Measurements from ENCODE around the gene GPC6. TPM values are rescaled to one million over a fixed set of nuclear protein-coding genes. Genes with fewer than 3 reads are reported as not detected.

The GPC6 gene
- total RNA-seq, 6 donors from 2014 or later: 1.3 to 7.3 (median 3.4) TPM

- Histone ChIP-seq H3K9me3 (no peaks in the 10 kb centered on the region), H3K4me3 (no peak overlapping the region), H3K27me3 (no peaks in the 10 kb centered on the region), H3K4me1 (no peaks in the 10 kb centered on the region), H3K27ac (no peak overlapping the region), H3K36me3 (no peaks in the 10 kb centered on the region)
- DNase-seq: no peak
- no peak for ATAC-seq (ENCODE audit: low FRiP score in 2 of 2)
- 70 to 85% methylated on average over 3 of the region's 3 CpGs for WGBS, 2 donors
- TF ChIP-seq POLR2AphosphoS5 (IDR thresholded peaks at IDR 0.05) (no peak), POLR2A (IDR thresholded peaks at IDR 0.05) (no peak), CTCF (IDR thresholded peaks at IDR 0.05) (no peak), EP300 (IDR thresholded peaks at IDR 0.05) (no peak)
Measured at GRCh38 chr13:93942016-93942415, 715.4 kb downstream of the GPC6 start.

GRCh38 chr13:93945621-93946020 is 719.0 kb downstream of the GPC6 start:
- Histone ChIP-seq H3K9me3 (no peaks in the 10 kb centered on the region), H3K4me1 (no peaks in the 10 kb centered on the region), H3K36me3 (no peaks in the 10 kb centered on the region), H3K27me3 (no peaks in the 10 kb centered on the region), H3K27ac (no peak overlapping the region), H3K4me3 (no peak overlapping the region)
- ATAC-seq (ENCODE audit: low FRiP score in 2 of 2): no peak
- no peak for DNase-seq
- TF ChIP-seq CTCF (IDR thresholded peaks at IDR 0.05) (no peak), POLR2A (IDR thresholded peaks at IDR 0.05) (no peak), EP300 (IDR thresholded peaks at IDR 0.05) (no peak), POLR2AphosphoS5 (IDR thresholded peaks at IDR 0.05) (no peak)
- WGBS, 2 donors: 56 to 64% methylated on average over 3 of the region's 3 CpGs

- no peaks in the 10 kb centered on the region for H3K27me3 ChIP-seq
- TF ChIP-seq POLR2AphosphoS5 (IDR thresholded peaks at IDR 0.05): no peak
- TF ChIP-seq POLR2A (IDR thresholded peaks at IDR 0.05): no peak
- no peak for TF ChIP-seq CTCF (IDR thresholded peaks at IDR 0.05)
- TF ChIP-seq EP300 (IDR thresholded peaks at IDR 0.05): no peak
- ATAC-seq (ENCODE audit: low FRiP score in 2 of 2) (no peak), DNase-seq (no peak)
- H3K4me1 ChIP-seq: no peaks in the 10 kb centered on the region
- no peaks in the 10 kb centered on the region for H3K9me3 ChIP-seq
- 71 to 80% methylated on average over 3 of the region's 3 CpGs for WGBS, 2 donors
- no peak overlapping the region for H3K4me3 ChIP-seq
- H3K36me3 ChIP-seq: no peaks in the 10 kb centered on the region
- no peak overlapping the region for H3K27ac ChIP-seq
Measured at GRCh38 chr13:93946994-93947393, 720.4 kb downstream of the GPC6 start.

DNA sequence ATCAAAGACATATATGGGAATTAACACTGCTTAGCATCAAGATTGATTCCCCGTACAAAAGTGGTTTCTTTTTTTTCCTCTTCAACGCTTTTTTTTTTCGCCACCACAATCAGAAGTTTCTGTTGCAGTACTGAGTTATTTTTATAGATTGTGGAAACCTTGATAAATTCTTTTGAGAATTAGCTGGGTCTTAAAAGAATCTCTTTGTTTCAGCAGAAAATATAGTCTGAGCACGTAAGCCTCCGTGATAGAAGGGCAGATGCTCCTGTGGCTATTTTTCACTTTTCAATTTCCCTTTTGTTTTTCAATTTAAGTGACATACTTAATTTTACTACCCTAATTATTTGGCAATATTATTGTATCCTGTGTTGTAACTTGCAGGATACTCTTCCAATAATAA is 721.0 kb downstream of the GPC6 start:
- Histone ChIP-seq H3K27ac (no peak overlapping the region), H3K27me3 (no peaks in the 10 kb centered on the region), H3K4me1 (no peaks in the 10 kb centered on the region), H3K4me3 (no peak overlapping the region), H3K36me3 (no peaks in the 10 kb centered on the region), H3K9me3 (no peaks in the 10 kb centered on the region)
- ATAC-seq (ENCODE audit: low FRiP score in 2 of 2): no peak
- 90 to 93% methylated on average over 5 of the region's 5 CpGs for WGBS, 2 donors
- no peak for DNase-seq
- TF ChIP-seq EP300 (IDR thresholded peaks at IDR 0.05) (no peak), POLR2AphosphoS5 (IDR thresholded peaks at IDR 0.05) (no peak), CTCF (IDR thresholded peaks at IDR 0.05) (no peak), POLR2A (IDR thresholded peaks at IDR 0.05) (no peak)

DNA sequence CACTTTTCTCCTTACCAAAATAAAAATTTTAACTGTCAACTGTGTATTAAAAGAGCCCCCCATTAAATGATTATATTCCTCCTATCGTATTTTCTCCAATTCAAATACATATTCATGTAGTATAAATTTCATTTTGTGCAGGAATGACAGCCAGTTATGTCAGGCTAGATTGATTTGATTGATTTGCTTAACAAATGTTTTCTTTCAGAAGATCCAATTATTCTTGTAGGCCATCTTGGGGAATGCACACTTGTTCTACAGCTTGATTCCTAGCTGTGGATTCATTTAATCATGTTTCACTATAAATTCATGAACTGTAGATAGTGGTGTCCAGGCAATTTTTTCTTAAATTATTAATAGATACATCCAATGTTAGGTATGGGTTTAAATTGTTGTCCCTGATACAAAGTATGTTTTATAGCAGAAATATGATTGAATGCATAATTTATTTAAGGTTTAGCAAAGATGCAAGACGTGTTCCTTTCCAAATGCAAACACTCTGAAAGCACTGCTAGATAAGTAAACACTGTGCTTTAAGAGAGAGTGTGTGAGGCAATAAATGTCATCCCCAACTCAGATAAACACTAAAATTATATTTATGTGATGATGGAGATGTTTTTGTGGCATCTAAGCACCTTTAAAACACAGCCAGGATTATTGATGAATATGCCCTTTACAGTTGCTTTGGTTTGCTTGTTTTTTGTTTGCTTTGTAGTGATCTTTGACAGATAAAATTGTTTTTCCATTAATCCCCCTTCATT is 721.7 kb downstream of the GPC6 start:
- Histone ChIP-seq H3K27ac (no peak overlapping the region), H3K27me3 (no peaks in the 10 kb centered on the region), H3K4me1 (no peaks in the 10 kb centered on the region), H3K4me3 (no peak overlapping the region), H3K9me3 (no peaks in the 10 kb centered on the region), H3K36me3 (no peaks in the 10 kb centered on the region)
- TF ChIP-seq POLR2A (IDR thresholded peaks at IDR 0.05): no peak
- TF ChIP-seq POLR2AphosphoS5 (IDR thresholded peaks at IDR 0.05): no peak
- no peak for TF ChIP-seq EP300 (IDR thresholded peaks at IDR 0.05)
- 55 to 64% methylated on average over 2 of the region's 2 CpGs for WGBS, 2 donors
- ATAC-seq (ENCODE audit: low FRiP score in 2 of 2) (no peak), DNase-seq (no peak)
